Ammon's horn (tissue), 1 donor: ENCODE data around the gene RTN4RL2.
A peak's percentile ranks its signal among the peaks of the same experiment; 100 is the strongest.

Source experiments
- DNase-seq: peaks from one replicate; pipeline ENCODE4 v3.0.0-alpha.2; 2016; ENCODE audit warnings: low spot score

RTN4RL2 gene

GRCh38 chr11:57481315-57481714 is 21.0 kb downstream of the RTN4RL2 start:
- no peak for DNase-seq

DNA sequence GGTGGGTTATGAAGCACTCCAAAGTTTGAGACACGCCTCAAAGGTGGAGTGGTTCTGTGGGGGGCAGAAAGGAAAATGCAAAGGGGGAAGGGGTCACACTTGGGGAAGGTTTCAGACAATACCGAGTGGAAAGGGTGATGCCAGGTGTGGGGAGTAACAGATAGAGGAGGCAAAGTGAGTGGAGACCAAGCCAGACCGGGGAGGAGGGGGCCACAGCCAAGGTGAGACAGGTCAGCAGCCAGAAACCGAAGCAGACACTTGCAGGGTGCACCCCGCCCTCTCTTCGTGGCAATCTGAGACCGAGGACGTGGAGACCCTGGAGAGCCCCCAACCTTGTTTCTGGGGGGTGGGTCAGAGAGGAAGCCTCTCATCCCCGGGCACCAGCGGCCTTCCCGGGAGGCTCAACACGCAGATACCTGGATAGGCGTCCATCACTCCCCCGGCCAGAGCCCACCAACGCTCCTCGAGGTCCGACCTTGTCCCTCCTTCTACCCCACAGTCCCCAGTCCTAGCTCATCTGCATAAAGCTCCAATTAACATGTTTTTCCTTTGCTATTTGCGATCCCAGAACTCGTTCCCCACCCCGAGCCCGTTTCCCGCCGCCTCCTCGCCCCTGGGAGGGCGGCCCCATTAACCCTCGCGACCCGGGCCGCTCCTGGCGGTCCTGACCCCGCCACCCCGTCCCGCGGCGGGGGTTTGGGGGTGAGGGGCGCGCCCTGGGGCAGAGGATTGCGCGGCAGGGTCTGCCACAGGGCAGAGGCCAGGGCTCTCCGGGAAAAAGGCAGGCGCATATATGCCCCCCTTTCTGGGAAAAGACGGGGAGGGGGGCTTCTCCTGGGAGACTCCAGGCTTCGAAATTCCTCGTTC is 21.8 kb downstream of the RTN4RL2 start:
- DNase-seq: no peak

DNA sequence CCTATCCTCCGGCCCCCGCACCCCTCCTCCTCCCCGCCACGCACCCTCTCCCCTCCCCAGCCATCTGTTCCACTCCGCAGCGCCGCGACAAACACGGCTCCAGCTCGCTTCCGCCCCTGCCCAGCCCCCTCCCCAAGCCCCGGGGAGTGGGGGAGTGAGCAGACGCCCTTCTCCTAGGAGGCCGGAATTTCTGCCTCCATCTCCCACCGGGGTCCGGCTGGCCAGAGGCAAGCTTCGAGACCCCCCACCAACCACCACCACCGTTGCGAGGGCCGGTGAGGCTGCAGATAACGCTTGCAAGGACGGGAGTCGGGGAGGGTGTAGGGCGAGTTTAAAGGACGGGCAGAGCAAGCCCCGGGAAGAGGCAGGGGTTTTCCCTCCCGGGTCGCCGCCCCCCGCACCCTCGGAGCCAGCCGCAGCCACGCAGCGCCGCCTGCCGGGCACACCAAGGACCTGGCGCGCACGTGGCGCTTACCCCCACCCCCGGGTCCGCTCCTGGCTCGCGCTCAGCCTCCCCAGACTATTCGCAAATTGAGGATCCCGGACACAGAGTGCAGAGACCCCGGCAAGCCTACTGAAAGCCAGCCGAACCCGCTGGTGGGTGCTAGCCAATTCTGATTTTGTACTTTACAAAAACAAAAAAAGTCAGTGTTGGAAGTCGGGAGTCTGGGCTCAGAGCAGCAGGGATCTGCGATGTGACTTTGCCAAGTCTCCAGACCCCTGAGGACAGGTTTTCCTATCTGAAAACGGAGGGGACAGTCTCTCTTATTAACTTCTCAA is 22.6 kb downstream of the RTN4RL2 start:
- no peak for DNase-seq

- no peak for DNase-seq
Observed at GRCh38 chr11:57483562-57483918, 23.2 kb downstream of the RTN4RL2 start.

GRCh38 chr11:57484141-57484710 is 23.9 kb downstream of the RTN4RL2 start:
- no peak for DNase-seq

DNA sequence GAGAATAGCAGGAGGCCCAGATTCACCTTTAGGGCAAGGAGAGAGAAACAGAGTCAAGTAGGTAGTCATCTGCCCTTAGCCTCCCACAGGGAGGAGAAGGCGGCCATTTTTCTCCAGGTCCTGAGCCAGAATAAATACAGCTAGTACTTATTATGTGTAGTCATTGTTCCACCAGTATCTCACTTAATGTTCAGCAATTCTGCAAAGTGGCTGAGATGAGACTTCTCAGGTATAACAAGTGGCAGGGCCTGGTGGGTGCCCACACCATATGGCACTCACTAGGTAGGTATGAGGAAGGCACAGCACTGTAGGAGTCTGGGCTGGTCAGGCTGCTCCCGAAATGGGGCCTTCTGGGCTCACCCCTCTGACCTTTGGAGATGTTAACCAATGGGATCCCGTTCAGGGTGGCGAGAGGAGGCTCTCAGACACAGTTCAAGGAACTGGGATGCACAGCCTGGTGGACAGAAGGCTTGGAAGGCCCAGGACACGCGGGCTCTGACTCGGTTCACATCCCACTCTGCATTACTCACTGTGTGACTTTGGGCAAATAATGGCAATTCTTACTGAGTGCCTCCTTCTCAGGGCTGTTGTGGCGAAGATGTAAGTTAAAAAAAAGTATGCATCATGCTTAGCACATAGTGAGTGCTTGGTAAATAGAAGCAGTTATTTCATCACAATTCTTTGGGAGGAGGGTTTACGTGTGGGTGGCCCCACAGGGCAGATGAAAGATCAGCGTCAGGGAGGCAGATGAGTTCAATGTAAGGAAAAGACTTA is 25.1 kb downstream of the RTN4RL2 start:
- DNase-seq: no peak

DNA sequence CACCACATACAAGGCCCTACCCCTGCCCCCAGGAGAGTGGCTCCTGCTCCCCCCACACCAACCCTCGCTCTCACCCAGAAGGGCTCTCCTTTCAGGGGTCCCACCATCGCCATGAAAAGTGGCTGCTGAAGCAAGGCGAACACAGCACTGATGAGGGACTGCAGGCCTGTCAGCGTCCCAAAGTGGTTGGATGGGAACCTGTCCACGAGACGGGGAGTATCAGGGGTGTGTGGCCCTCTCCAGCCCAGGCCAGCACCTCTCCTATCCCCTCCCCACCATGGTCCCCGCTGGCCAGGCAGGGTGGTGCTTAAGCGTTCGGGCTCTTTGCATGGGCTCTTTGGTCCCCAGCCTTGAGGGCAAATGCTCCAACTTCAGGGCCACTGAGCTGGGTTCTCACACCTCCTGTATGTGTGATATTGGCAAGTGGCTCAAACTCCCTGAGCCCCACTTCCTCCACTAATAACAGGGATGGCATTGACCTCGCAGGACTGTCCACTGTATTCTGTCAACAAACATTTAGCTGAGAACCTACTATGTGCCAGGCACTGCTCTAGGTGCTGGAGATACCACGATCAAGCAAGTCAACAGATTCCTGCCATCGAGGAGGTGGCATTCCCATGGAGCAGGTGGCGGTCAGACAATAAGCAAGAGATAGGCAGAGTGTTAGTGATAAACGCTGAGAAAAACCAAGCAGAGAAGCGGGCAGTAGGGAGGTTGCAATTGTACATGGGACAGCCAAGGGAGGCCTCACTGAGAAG is 26.9 kb downstream of the RTN4RL2 start:
- no peak for DNase-seq

DNA sequence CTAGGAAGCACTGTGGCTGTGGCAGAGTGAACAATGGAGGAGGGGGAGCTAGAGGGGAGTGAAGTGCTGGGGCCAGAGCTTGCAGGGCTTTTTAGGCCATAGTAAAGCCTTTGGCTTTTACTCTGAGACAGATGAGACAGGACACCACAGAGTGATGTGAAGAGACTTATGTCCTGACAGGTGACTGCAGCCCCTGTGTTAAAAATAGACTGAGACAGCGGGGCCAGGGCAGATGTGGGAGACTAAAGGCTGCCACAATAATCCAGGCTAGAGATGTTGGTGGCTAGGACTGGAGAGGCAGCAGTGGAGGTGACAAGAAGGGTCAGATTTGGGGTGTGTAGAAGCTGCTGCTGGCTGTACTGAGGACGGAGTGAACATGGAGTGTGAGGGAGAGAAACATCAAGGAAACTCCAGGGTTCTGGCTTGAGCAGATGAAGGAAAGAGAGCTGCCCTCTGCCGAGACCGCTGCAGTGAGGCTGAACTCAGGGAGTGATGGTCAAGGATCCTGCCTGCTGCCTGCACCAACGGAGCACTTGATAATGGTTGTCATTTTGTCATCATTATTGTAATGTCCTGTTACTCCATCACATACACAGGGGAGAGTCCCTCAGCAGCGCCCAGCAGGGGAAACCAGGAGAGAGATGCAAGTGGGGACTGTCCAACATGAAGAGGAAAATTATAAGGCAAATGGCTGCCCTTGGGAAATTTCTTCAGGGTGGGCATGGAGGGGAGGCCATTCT is 27.8 kb downstream of the RTN4RL2 start:
- no peak for DNase-seq

DNA sequence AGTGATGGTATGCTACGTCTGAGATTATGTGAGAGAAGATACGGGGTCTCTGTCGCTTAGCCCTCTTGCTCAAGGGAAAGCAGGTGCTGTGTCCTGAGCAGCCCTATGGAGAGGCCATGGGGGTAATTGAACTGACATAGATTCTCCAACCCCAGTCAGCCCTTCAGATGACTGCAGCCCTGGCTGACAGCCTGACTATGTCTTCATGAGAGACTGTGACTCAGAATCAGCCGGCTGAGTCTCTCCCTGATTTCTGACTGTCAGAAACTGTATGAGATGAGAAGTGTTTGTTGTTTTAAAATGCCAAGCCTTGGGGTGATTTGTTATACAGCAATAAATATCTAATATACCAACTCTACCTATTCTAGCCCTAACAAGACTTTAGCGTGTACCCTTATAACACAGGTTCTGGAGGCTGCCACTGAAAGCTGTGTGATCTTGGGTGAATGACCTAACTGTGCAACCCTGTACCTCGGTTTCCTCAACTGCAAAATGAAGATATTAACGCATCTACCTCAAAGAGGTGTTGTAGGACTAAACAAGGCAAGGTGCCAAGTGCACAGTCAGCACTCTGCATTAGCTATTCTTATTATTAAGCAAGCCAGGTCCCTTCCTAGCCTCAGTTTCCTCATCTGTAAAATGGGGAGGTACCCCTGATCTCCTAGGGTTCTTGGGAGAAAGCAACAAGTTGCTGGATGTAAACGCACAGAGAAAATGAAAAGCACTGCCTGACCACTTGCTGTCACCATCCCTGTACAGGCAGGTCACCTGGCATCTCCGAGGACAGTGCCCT is 30.3 kb downstream of the RTN4RL2 start:
- no peak for DNase-seq

DNA sequence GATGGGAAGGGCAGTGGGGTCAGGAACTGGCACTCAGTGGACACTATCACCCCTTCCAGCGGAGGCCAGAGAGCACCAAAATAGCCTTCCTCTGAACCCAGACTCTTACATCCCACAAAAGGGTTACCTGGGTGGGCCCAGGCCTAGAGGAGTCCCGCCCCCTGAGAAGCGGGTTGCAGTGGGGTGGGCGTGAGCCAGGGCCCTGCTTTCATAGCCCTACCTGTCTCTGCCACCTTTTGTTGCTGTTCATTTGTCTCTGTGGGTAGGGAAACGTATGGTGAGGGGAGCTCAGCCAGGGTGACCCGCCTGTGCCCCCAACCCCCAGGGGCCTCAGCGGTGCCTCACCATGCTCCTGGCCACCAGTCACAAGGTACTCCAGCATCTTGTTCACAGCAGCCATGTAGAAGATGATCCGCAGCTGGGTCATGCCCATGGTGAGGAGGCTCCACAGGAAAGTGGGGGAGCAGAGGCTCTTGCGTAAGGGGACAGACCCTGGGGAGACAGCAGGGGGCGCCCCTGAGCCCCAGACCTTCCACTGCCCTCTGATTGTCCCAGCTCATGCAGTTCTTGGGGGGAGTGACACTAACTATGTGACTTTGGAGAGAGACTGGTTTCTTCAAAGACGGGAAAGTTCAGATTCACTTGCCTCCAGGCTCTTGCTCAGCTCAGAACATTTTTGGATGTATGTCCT is 31.2 kb downstream of the RTN4RL2 start:
- no peak for DNase-seq

- DNase-seq: peak; percentile 70
Observed at GRCh38 chr11:57493507-57494503, 33.5 kb downstream of the RTN4RL2 start.

DNA sequence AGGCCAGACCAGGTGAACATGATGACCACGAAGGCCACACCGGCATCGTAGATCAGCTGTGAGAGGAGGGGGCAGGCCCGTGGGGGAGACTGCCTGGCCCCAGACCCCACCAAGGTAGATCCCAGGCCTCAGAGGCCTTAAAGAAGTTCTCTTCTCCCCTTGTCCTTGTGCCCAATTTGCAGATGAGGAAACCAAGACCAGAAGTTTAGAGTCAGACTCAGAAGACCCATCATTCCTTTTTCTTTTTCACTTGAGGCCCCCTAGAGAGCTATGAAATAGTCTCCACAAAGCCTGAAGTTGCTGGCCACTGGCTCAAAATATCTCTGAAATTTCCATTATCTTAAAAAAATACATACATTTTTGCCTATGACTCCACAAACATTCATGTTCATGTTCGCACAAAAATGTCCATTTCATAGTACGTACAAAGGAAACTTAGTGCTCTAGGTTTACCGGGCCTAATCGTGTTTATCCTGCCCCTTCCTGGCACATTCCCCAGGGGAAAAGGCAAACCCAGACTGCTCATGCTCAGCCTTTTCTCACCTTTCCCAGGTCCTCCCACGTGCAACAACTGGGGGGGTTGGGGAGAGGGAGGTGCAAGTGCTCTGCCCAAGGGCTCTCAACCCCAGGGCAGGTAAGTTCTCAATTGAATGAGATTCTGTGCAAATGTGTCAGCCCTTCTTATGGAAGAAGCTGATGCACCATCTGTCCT is 35.9 kb downstream of the RTN4RL2 start:
- DNase-seq: no peak

DNA sequence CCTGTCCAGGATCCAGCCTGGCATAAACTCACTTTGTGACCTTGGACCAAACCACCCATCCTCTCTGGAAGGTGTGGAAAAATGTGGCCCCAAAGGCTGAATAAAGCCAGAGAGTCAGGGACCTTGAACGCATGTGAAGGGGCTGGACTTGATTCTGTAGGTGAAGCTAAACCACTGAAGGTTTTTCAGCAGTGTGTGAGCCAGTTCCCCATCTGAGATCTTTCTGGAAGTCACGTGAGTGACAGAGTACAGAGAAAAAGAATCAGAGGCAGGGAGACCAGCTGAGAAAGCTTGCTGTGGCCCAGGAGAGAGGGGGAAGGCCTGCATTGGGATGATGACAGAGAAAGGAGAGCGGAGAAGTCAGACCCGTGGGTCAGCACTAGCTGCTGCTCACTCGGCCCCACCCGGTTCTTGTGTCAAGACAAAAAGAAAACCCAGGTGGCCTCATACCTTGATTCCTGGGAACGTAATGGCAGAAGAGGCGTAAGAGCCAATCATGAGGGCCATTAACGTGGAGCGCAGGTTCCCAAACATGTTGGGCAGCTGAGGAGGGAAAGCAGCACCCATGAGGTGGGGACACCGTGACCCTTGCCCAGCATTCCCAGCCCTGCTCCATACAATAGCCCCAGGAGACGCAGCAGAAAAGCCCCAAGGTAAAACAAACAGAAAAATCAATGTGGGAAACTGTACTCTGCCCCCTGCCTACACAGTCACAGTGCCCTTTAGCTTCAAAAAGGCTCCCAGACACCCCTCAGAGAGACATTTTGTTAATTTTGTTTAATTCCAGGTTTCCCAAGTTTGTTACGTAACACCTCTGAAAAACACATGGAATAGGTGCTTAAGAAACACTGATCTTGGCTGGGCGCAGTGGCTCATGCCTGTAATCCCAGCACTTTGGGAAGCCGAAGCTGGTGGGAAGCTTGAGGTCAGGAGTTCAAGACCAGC is 37.2 kb downstream of the RTN4RL2 start:
- no peak for DNase-seq

DNA sequence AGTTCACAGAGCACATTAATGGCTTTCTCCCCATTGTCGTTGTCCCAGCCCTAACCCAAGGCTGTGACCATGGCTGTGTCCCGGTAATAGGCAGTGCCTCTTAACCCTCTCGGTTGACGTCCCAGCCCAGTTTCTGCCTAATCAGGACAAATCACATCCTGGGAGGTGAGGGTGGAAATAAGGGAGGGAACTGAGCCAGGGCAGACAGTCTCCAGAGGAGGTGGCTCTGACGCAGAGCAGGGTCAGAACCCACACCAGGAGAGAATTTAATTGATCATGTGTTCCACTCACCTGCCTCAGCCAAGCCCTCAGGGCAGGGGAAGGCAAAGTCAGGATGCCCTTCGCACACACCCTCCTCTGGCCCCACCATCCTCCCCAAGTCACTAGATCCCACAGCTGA is 38.2 kb downstream of the RTN4RL2 start:
- DNase-seq: no peak

GRCh38 chr11:57499413-57499982 is 39.2 kb downstream of the RTN4RL2 start:
- peak; percentile 97 for DNase-seq

DNA sequence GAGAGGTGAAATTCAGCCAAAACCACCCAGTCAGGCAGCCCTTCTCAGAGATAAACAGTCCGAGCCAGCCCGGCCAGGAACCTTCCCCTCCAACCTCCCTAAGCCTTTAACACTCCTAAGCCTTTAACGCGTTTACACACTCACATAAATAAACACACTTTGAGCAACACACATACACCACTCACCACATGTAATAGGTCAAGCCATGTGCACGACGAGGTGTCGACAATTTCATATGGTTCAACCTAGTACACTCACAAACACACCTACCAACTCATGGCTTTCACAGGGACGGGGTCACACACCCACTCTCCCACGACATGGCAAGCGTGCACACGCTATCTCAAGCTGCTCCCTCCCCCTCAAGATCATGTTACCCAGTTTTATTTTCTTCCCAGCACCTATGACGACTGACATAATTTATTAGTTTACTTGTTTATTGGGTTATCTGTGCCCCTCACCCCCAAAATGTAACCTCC is 39.7 kb downstream of the RTN4RL2 start:
- DNase-seq: no peak
